ENCODE results near the gene TSPAN5.
"Not testable (repeated sequence)": the region's sequence is repeated elsewhere in the genome, so short reads cannot be mapped to it uniquely, and the experiment has no call there.

TSPAN5 gene

GRCh38 chr4:98461121-98461865, 197.1 kb downstream of the TSPAN5 start:
- DNase-seq (ENCODE audit: low spot score): not testable (repeated sequence)

GRCh38 chr4:98457422-98457821, 201.0 kb downstream of the TSPAN5 start:
- not testable (repeated sequence) for DNase-seq (ENCODE audit: low spot score)

- DNase-seq (ENCODE audit: low spot score): no peak
Observed at GRCh38 chr4:98452091-98452490, 206.3 kb downstream of the TSPAN5 start.

GRCh38 chr4:98448908-98449307, 209.5 kb downstream of the TSPAN5 start:
- no peak for DNase-seq (ENCODE audit: low spot score)

GRCh38 chr4:98447648-98448047, 210.8 kb downstream of the TSPAN5 start:
- DNase-seq (ENCODE audit: low spot score): no peak

- DNase-seq (ENCODE audit: low spot score): no peak
Observed at GRCh38 chr4:98446499-98447375, 211.7 kb downstream of the TSPAN5 start.

- DNase-seq (ENCODE audit: low spot score): no peak
Observed at GRCh38 chr4:98444371-98444770, 214.0 kb downstream of the TSPAN5 start.

- no peak for DNase-seq (ENCODE audit: low spot score)
Observed at GRCh38 chr4:98434816-98435215, 223.6 kb downstream of the TSPAN5 start.

- DNase-seq (ENCODE audit: low spot score): no peak
Observed at GRCh38 chr4:98433691-98434090, 224.7 kb downstream of the TSPAN5 start.

GRCh38 chr4:98430708-98431403, 227.6 kb downstream of the TSPAN5 start:
- no peak for DNase-seq (ENCODE audit: low spot score)

GRCh38 chr4:98423009-98423408, 235.4 kb downstream of the TSPAN5 start:
- no peak for DNase-seq (ENCODE audit: low spot score)

- no peak for DNase-seq (ENCODE audit: low spot score)
Observed at GRCh38 chr4:98421111-98421510, 237.3 kb downstream of the TSPAN5 start.
